Testis (tissue), 3 donors: ENCODE data around the gene CD300C. TPM values are rescaled to one million over a fixed set of nuclear protein-coding genes. Genes with fewer than 3 reads are reported as not detected.

Experiments used
- DNase-seq: peaks from one replicate; pipeline ENCODE4 v3.0.0-alpha.2; 2019
- H3K27ac ChIP-seq, 2 donors: fragments of 200-600 bp; sonication (generic); one replicate each; pipeline ENCODE4 v1.5.1; 2019
- H3K27me3 ChIP-seq: fragments of 200-600 bp; sonication (generic); one replicate; pipeline ENCODE4 v1.5.1; 2019
- H3K36me3 ChIP-seq: fragments of 200-600 bp; sonication (generic); one replicate; pipeline ENCODE4 v1.5.1; 2017; ENCODE audit warnings: low read depth; ENCODE audit errors: missing control alignments
- H3K4me1 ChIP-seq: fragments of 200-600 bp; sonication (generic); one replicate; pipeline ENCODE4 v1.5.1; 2019
- H3K4me3 ChIP-seq, 2 donors: fragments of 200-600 bp; sonication (generic); one replicate each; pipeline ENCODE4 v1.5.1; 2017 to 2019
- H3K9me3 ChIP-seq: fragments of 200-600 bp; sonication (generic); one replicate; pipeline ENCODE4 v1.5.1; 2017
- POLR2A ChIP-seq: fragments of 450-650 bp; IDR thresholded peaks from one replicate; pipeline ENCODE4 v1.6.1; 2017; ENCODE audit warnings: antibody characterized with exemption, mild to moderate bottlenecking, moderate library complexity
- WGBS, 2 donors: methylation state at CpG; one replicate each; pipeline ENCODE4 v1.1.5; 2018; 5-methylcytosine and 5-hydroxymethylcytosine counted together
- intact Hi-C: fragments of 100-400 bp; cut with DNase I; formaldehyde crosslinking; loops from one replicate; pipeline ENCODE4 v1.15.1; 2023; ENCODE audit warnings: low total_unique reads
- polyA plus RNA-seq: library from polyadenylated mRNA; stranded (reverse); fragments of 350-450 nt; fragmentation: Illumina TruSeq; extraction: RNeasy Lipid Tissue Mini Kit (QIAGEN cat#74804); gene quantifications from one replicate; pipeline ENCODE4 v1.2.3, GENCODE V29; 2014; ENCODE audit warnings: low read depth, low replicate concordance; ENCODE audit not compliant: insufficient read depth
- total RNA-seq, 2 donors: library from RNA; depleted of rRNA; stranded (reverse); fragments of >200 nt; gene quantifications; one replicate each; pipeline ENCODE4 v1.2.3, GENCODE V29; 2016
- TF ChIP-seq, protein P1 (sequence below), 3 experiments: fragments of 450-650 bp in 2 of 3; fragments of 200-600 bp in 1 of 3; sonication (generic) in 1 of 3; IDR thresholded peaks; one replicate each; pipeline ENCODE4 v1.5.1; 2016 to 2019; ENCODE audit warnings: antibody characterized with exemption in 3 of 3, mild to moderate bottlenecking in 2 of 3, moderate library complexity in 1 of 3

The CD300C gene
- total and polyA plus RNA-seq, 3 donors from 2014 or later: 0.34 to 0.81 (median 0.39) TPM

DNA sequence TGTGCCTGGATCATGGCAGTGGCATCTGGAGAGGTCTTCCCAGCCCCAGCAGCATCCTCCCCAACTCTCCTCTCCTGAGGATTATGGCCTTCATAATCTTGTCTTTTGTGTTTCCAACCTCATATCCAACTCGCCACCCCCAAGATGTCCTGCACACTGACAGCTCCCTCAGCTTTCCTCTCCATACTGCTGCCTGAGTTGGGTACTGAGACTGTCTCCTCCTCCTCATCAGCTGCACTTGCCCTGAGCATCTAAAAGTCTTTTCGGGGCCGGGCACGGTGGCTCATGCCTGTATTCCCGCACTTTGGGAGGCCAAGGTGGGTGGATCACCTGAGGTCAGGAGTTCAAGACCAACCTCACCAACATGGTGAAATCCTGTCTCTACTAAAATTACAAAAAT lies 16.7 kb downstream of the CD300C start:
- Histone ChIP-seq H3K27ac (no peak overlapping the region), H3K9me3 (no peaks in the 10 kb centered on the region), H3K4me1 (no peaks in the 10 kb centered on the region), H3K27me3 (no peaks in the 10 kb centered on the region), H3K4me3 (no peak overlapping the region), H3K36me3 (no peaks in the 10 kb centered on the region)
- intact Hi-C loops: no loop called here
- TF ChIP-seq POLR2A: no peak
- TF ChIP-seq, protein P1, sequence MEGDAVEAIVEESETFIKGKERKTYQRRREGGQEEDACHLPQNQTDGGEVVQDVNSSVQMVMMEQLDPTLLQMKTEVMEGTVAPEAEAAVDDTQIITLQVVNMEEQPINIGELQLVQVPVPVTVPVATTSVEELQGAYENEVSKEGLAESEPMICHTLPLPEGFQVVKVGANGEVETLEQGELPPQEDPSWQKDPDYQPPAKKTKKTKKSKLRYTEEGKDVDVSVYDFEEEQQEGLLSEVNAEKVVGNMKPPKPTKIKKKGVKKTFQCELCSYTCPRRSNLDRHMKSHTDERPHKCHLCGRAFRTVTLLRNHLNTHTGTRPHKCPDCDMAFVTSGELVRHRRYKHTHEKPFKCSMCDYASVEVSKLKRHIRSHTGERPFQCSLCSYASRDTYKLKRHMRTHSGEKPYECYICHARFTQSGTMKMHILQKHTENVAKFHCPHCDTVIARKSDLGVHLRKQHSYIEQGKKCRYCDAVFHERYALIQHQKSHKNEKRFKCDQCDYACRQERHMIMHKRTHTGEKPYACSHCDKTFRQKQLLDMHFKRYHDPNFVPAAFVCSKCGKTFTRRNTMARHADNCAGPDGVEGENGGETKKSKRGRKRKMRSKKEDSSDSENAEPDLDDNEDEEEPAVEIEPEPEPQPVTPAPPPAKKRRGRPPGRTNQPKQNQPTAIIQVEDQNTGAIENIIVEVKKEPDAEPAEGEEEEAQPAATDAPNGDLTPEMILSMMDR (IDR thresholded peaks at IDR 0.05): no peak
- 83 to 91% methylated on average over 5 of the region's 5 CpGs for WGBS, 2 donors
- peak; percentile 7 for DNase-seq

DNA sequence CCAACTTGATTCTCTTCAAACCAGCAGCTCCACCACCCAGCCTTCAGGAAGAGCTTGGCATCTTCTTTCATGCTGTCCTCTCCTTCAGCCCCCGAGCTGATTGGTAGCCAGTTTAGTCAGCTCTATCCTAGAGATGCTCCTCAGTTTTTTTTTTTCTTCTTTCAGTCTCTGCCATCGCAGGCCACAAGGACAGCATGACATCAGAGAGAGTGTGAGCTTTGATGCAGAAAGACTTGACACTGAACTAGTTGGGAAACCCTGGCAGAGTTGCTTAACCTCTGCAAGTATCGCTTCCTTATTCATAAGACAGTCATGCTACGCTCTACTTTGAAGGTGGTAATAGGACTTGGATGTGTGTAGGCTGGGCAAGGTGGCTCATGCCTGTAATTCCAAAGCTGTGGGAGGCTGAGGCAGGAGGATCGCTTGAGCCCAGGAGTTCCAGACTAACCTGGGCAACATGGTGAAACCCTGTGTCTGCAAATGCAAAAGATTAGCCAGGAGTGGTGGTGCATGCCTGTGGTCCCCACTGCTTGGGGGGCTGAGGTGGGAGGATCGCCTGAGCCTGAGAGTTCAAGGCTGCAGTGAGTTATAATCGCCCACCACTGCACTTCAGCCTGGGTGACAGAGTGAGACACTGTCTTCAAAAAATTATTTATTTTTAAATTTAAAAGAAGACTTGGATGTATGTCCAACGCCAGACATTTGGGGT lies 17.3 kb downstream of the CD300C start:
- TF ChIP-seq, protein P1 (IDR thresholded peaks at IDR 0.05): no peak
- TF ChIP-seq POLR2A: no peak
- no peaks in the 10 kb centered on the region for H3K9me3 ChIP-seq
- DNase-seq: peak; percentile 34

DNA sequence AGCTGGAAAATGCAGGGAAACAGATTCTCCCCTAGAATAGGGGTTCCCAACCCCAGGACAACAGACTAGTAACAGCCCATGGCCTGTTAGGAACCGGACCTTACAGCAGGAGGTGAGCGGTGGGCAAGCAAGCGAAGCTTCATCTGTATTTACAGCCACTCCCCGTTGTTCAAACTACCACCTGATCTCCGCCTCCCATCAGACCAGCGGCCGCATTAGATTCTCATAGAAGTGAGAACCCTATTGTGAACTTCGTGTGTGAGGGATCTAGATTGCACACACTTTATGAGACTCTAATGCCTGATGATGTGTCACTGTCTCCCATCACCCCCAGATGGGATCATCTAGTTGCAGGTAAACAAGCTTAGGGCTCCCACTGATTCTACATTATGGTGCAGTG lies 18.2 kb downstream of the CD300C start:
- Histone ChIP-seq H3K36me3 (no peaks in the 10 kb centered on the region), H3K27me3 (no peaks in the 10 kb centered on the region), H3K27ac (no peak overlapping the region), H3K4me1 (no peaks in the 10 kb centered on the region), H3K9me3 (no peaks in the 10 kb centered on the region), H3K4me3 (no peak overlapping the region)
- intact Hi-C loops: no loop called here
- no peak for TF ChIP-seq POLR2A
- TF ChIP-seq, protein P1 (IDR thresholded peaks at IDR 0.05): no peak
- no peak for DNase-seq
- 91 to 93% methylated on average over 8 of the region's 8 CpGs for WGBS, 2 donors

More for the DNA sequence above, 17.3 kb downstream of the CD300C start:
- intact Hi-C loops: no loop called here
- Histone ChIP-seq H3K4me3 (no peak overlapping the region), H3K4me1 (no peaks in the 10 kb centered on the region), H3K27ac (no peak overlapping the region), H3K36me3 (no peaks in the 10 kb centered on the region), H3K27me3 (no peaks in the 10 kb centered on the region)
- 78 to 90% methylated on average over 8 of the region's 8 CpGs for WGBS, 2 donors

DNA sequence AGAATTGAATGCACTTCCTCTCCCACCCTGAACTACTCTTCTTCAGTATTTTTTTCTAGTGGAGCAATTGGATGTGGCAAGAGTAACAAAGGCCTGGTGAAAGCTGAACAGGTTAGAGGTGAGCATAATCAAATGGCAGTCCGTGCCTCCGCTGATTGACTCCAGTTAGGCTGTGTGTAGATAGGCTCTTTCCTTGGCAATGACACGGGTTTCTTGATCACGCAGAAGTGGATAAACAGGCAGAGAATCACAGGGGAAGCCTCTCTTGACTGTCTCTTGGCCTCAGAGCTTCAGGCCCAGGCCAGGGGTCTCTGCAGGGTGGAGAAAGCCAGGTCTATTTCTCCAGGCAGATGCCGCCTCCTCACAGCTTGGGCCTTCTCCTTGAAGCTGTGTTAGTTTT lies 18.8 kb downstream of the CD300C start:
- WGBS, 2 donors: 89 to 96% methylated on average over 5 of the region's 5 CpGs
- Histone ChIP-seq H3K27me3 (no peaks in the 10 kb centered on the region), H3K36me3 (no peaks in the 10 kb centered on the region), H3K4me3 (no peak overlapping the region), H3K27ac (no peak overlapping the region), H3K4me1 (no peaks in the 10 kb centered on the region), H3K9me3 (no peaks in the 10 kb centered on the region)
- TF ChIP-seq, protein P1 (IDR thresholded peaks at IDR 0.05): no peak
- no peak for TF ChIP-seq POLR2A
- DNase-seq: no peak
- intact Hi-C loops: no loop called here

DNA sequence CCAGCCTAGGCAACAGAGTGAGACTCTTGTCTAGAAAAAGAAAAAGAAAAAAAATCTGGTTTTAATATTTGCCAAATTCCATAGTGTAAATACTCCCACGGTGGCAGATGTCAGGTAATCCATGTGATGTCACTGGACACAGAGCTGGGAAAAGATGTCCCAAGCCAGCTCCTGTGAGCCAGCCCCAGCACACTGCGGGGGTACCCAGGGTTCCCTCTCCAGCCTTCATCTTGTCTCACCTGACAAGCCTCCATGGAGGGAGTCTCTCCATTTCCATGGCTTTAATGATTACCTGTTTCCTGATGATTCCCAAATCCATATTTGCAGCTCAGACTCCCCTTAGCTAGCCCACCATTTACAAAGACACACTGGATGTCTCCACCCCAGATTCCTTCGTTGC lies 19.2 kb downstream of the CD300C start:
- WGBS, 2 donors: 66 to 83% methylated on average over 3 of the region's 3 CpGs
- intact Hi-C loops: no loop called here
- TF ChIP-seq, protein P1 (IDR thresholded peaks at IDR 0.05): no peak
- no peak for TF ChIP-seq POLR2A
- Histone ChIP-seq H3K36me3 (no peaks in the 10 kb centered on the region), H3K4me3 (no peak overlapping the region), H3K4me1 (no peaks in the 10 kb centered on the region), H3K9me3 (no peaks in the 10 kb centered on the region), H3K27me3 (no peaks in the 10 kb centered on the region), H3K27ac (no peak overlapping the region)
- no peak for DNase-seq
